ENCODE data around the gene TNKS1BP1.

GRCh38 chr11:57320719-57321387 lies 3.9 kb downstream of the TNKS1BP1 start:
- TF ChIP-seq HDGF (IDR thresholded peaks at IDR 0.05; ENCODE audit: borderline replicate concordance) = no peak
- TF ChIP-seq ELF4 (IDR thresholded peaks at IDR 0.05) = no peak
- TF ChIP-seq SUZ12 (IDR thresholded peaks at IDR 0.05) = no peak
- TF ChIP-seq TARDBP (IDR thresholded peaks at IDR 0.05) = no peak
- no peak for TF ChIP-seq CTBP1 (IDR thresholded peaks at IDR 0.05; ENCODE audit: borderline replicate concordance)
- no peak for TF ChIP-seq FOXA1 (IDR thresholded peaks at IDR 0.05)
- TF ChIP-seq SP1 (IDR thresholded peaks at IDR 0.05) = no peak
- no peak for TF ChIP-seq FOXM1 (IDR thresholded peaks at IDR 0.05; ENCODE audit: borderline replicate concordance)
- TF ChIP-seq BHLHE40 (IDR thresholded peaks at IDR 0.05; ENCODE audit: borderline replicate concordance) = no peak
- no peak for TF ChIP-seq PKNOX1 (IDR thresholded peaks at IDR 0.05)
- no peak for TF ChIP-seq ARNT (IDR thresholded peaks at IDR 0.05)
- TF ChIP-seq NFRKB (IDR thresholded peaks at IDR 0.05) = no peak
